Gastrocnemius medialis (tissue), 4 donors: ENCODE measurements around the gene ANTXR1.

ENCODE experiments used
- CTCF ChIP-seq, 5 experiments: fragments of 450-650 bp in 3 of 5; fragments of 200-600 bp in 2 of 5; sonication (generic) in 2 of 5; IDR thresholded peaks in 4 of 5; conservative IDR thresholded peaks in 1 of 5; 1 replicate in 4 of 5; 2 replicates in 1 of 5; pipeline ENCODE4 v1.5.1; 2016 to 2019; ENCODE audit warnings: antibody characterized with exemption in 5 of 5, mild to moderate bottlenecking in 3 of 5, moderate library complexity in 3 of 5
- POLR2A ChIP-seq, 2 donors: fragments of 450-650 bp; IDR thresholded peaks; one replicate each; pipeline ENCODE4 v1.6.1; 2017; ENCODE audit warnings: antibody characterized with exemption in 2 of 2, mild to moderate bottlenecking in 2 of 2, moderate library complexity in 2 of 2

GRCh38 chr2:69084492-69084891 lies 71.5 kb downstream of the ANTXR1 start:
- no peak for TF ChIP-seq CTCF (IDR thresholded peaks at IDR 0.05 in 4 of 5, conservative IDR thresholded peaks at IDR 0.05 in 1 of 5)
- TF ChIP-seq POLR2A (IDR thresholded peaks at IDR 0.05) = no peak
